ENCODE data around the gene RHNO1. TPM values are rescaled to one million over a fixed set of nuclear protein-coding genes. Genes with fewer than 3 reads are reported as not detected.

The RHNO1 gene
- total RNA-seq, 1 donor from 2014 or later, result 2.9 TPM

DNA sequence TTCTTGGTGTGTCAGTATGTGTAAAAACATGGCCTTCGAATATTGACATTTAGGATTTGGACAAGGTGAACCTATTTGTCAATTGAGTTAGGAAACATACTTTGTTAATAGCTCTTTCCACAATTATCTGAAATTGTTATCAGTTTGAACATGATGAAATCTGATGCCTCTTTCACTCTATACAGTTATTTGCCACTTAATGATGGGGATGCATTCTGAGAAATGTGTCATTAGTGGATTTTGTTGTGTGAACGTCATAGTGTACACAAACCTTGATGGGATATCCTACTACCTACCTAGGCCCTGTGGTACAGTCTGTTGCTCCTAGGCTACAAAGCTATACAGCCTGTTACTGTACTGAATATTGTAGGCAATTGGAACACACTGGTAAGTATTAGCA, 18.5 kb downstream of the RHNO1 start:
- TF ChIP-seq CTCF (IDR thresholded peaks at IDR 0.05), result no peak
- intact Hi-C loops (cut with DNase I), result loop anchor here (10.0 kb wide), 2 partner anchors 359 to 1379 kb away; partner anchors contain the start of gene CCND2
- H3K9me3 ChIP-seq, result no peaks in the 10 kb centered on the region
- no peak overlapping the region for H3K27ac ChIP-seq
- H3K27me3 ChIP-seq, result no peaks in the 10 kb centered on the region
- DNase-seq (ENCODE audit: low spot score in 2 of 2), result no peak
- peaks cover 0 to 28% of the 10 kb centered on the region in 2 donors for H3K4me1 ChIP-seq
- no peak overlapping the region for H3K4me3 ChIP-seq
- no peaks in the 10 kb centered on the region for H3K36me3 ChIP-seq

GRCh38 chr12:2897418-2897817, 20.4 kb downstream of the RHNO1 start:
- no peak for TF ChIP-seq CTCF (IDR thresholded peaks at IDR 0.05)
- intact Hi-C loops (cut with DNase I), result loop anchor here (10.0 kb wide), 2 partner anchors 357 to 1377 kb away; partner anchors contain the start of gene CCND2
- no peaks in the 10 kb centered on the region for H3K36me3 ChIP-seq
- H3K27me3 ChIP-seq, result no peaks in the 10 kb centered on the region
- DNase-seq (ENCODE audit: low spot score in 2 of 2), result no peak
- H3K27ac ChIP-seq, result no peak overlapping the region
- H3K4me1 ChIP-seq, result peaks cover 0 to 25% of the 10 kb centered on the region in 2 donors
- no peak overlapping the region for H3K4me3 ChIP-seq
- H3K9me3 ChIP-seq, result no peaks in the 10 kb centered on the region

- Histone ChIP-seq H3K4me3 (no peak overlapping the region), H3K36me3 (no peaks in the 10 kb centered on the region), H3K27me3 (no peaks in the 10 kb centered on the region), H3K4me1 (peaks cover 0 to 12% of the 10 kb centered on the region in 2 donors), H3K9me3 (no peaks in the 10 kb centered on the region), H3K27ac (no peak overlapping the region)
- DNase-seq (ENCODE audit: low spot score in 2 of 2), result no peak
- no peak for TF ChIP-seq CTCF (IDR thresholded peaks at IDR 0.05)
- intact Hi-C loops (cut with DNase I), result no loop called here
Observed at GRCh38 chr12:2900642-2901041, 23.6 kb downstream of the RHNO1 start.

GRCh38 chr12:2902272-2902880, 25.4 kb downstream of the RHNO1 start:
- H3K27ac ChIP-seq, result no peak overlapping the region
- DNase-seq (ENCODE audit: low spot score in 2 of 2), result no peak

GRCh38 chr12:2904260-2904659, 27.2 kb downstream of the RHNO1 start:
- Histone ChIP-seq H3K4me1 (peaks cover 0 to 5% of the 10 kb centered on the region in 2 donors), H3K4me3 (no peak overlapping the region), H3K27ac (no peak overlapping the region), H3K9me3 (no peaks in the 10 kb centered on the region), H3K27me3 (no peaks in the 10 kb centered on the region), H3K36me3 (peaks cover 0 to under 1% of the 10 kb centered on the region in 2 donors)
- intact Hi-C loops (cut with DNase I), result no loop called here
- no peak for DNase-seq (ENCODE audit: low spot score in 2 of 2)
- no peak for TF ChIP-seq CTCF (IDR thresholded peaks at IDR 0.05)

More at GRCh38 chr12:2902272-2902880, 25.4 kb downstream of the RHNO1 start:
- Histone ChIP-seq H3K4me3 (no peak overlapping the region), H3K4me1 (peaks cover 0 to 5% of the 10 kb centered on the region in 2 donors), H3K36me3 (no peaks in the 10 kb centered on the region), H3K27me3 (no peaks in the 10 kb centered on the region), H3K9me3 (no peaks in the 10 kb centered on the region)
- TF ChIP-seq CTCF (IDR thresholded peaks at IDR 0.05), result no peak
- intact Hi-C loops (cut with DNase I), result no loop called here
